Dedifferentiated amniotic fluid mesenchymal stem cell (primary cell): ENCODE data around the gene LST1.

Experiments
- DNase-seq: peaks from one replicate; pipeline ENCODE4 v3.0.0-alpha.2; 2016; ENCODE audit errors: extremely low spot score

The LST1 gene

GRCh38 chr6:31559958-31560696, 25.9 kb upstream of the LST1 start:
- no peak for DNase-seq

GRCh38 chr6:31560697-31561058, 25.4 kb upstream of the LST1 start:
- no peak for DNase-seq

- no peak for DNase-seq
These were observed 18.3 kb upstream of the LST1 start for GRCh38 chr6:31567531-31568370.

GRCh38 chr6:31568537-31568961, 17.5 kb upstream of the LST1 start:
- no peak for DNase-seq

DNA sequence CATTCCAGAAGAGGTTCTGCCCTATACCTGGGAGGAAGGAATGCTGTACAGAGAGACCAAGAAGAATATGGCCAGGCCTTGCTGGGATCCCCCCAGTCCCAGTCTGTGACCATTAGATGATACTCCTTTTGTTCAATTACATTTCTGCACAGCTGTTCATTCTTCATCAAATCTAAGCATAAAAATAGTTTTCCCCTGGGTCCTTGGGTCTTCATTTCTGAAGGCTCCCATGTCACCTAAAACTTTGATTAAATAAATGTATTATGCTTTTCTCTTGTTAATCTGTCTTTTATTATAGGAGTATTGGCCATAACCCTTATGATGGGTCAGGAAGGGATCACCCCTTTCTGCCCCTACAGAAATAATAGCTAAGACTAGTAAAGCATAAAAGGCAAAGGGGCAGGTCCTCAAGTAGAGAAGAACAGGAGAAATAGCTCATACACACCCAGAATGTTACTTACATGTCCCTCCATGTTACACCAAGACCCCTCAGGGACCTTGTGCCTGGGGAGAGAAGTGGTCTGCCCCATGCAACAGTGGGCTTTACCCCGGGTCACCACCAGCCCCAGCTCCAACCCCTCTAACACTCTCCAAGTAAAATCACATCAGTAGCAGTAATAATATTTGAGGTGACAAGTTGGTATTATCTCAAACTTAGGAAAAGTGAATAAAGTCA, 16.1 kb upstream of the LST1 start:
- no peak for DNase-seq

DNA sequence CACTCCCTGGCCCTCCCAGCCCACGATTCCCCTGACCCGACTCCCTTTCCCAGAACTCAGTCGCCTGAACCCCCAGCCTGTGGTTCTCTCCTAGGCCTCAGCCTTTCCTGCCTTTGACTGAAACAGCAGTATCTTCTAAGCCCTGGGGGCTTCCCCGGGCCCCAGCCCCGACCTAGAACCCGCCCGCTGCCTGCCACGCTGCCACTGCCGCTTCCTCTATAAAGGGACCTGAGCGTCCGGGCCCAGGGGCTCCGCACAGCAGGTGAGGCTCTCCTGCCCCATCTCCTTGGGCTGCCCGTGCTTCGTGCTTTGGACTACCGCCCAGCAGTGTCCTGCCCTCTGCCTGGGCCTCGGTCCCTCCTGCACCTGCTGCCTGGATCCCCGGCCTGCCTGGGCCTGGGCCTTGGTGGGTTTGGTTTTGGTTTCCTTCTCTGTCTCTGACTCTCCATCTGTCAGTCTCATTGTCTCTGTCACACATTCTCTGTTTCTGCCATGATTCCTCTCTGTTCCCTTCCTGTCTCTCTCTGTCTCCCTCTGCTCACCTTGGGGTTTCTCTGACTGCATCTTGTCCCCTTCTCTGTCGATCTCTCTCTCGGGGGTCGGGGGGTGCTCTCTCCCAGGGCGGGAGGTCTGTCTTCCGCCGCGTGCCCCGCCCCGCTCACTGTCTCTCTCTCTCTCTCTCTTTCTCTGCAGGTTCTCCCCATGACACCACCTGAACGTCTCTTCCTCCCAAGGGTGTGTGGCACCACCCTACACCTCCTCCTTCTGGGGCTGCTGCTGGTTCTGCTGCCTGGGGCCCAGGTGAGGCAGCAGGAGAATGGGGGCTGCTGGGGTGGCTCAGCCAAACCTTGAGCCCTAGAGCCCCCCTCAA, 13.8 kb upstream of the LST1 start, which contains the start of gene LTA:
Gene LTA (plus strand): TSS at position 249 of the 871 bp plus-strand sequence. CDS start 454 bp downstream, at position 703.
- no peak for DNase-seq

- DNase-seq: no peak
These were observed 12.6 kb upstream of the LST1 start for GRCh38 chr6:31573239-31574105.

- DNase-seq: no peak
These were observed 11.7 kb upstream of the LST1 start for GRCh38 chr6:31574106-31575061.

GRCh38 chr6:31575335-31575901, 10.7 kb upstream of the LST1 start, which contains the start of gene TNF:
TNF (plus strand) TSS chr6:31575565; CDS start chr6:31575742, 177 bp downstream.
- no peak for DNase-seq

DNA sequence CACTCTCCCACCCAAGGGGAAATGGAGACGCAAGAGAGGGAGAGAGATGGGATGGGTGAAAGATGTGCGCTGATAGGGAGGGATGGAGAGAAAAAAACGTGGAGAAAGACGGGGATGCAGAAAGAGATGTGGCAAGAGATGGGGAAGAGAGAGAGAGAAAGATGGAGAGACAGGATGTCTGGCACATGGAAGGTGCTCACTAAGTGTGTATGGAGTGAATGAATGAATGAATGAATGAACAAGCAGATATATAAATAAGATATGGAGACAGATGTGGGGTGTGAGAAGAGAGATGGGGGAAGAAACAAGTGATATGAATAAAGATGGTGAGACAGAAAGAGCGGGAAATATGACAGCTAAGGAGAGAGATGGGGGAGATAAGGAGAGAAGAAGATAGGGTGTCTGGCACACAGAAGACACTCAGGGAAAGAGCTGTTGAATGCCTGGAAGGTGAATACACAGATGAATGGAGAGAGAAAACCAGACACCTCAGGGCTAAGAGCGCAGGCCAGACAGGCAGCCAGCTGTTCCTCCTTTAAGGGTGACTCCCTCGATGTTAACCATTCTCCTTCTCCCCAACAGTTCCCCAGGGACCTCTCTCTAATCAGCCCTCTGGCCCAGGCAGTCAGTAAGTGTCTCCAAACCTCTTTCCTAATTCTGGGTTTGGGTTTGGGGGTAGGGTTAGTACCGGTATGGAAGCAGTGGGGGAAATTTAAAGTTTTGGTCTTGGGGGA, 10.0 kb upstream of the LST1 start:
- no peak for DNase-seq

DNA sequence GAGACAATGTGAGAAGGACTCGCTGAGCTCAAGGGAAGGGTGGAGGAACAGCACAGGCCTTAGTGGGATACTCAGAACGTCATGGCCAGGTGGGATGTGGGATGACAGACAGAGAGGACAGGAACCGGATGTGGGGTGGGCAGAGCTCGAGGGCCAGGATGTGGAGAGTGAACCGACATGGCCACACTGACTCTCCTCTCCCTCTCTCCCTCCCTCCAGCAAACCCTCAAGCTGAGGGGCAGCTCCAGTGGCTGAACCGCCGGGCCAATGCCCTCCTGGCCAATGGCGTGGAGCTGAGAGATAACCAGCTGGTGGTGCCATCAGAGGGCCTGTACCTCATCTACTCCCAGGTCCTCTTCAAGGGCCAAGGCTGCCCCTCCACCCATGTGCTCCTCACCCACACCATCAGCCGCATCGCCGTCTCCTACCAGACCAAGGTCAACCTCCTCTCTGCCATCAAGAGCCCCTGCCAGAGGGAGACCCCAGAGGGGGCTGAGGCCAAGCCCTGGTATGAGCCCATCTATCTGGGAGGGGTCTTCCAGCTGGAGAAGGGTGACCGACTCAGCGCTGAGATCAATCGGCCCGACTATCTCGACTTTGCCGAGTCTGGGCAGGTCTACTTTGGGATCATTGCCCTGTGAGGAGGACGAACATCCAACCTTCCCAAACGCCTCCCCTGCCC, 9.0 kb upstream of the LST1 start:
- no peak for DNase-seq

- no peak for DNase-seq
These were observed 8.5 kb upstream of the LST1 start for GRCh38 chr6:31577579-31577966.

- DNase-seq: no peak
These were observed 7.6 kb upstream of the LST1 start for GRCh38 chr6:31578184-31579118.

- DNase-seq: no peak
These were observed 7.0 kb upstream of the LST1 start for GRCh38 chr6:31579119-31579505.

GRCh38 chr6:31579546-31580437, 6.3 kb upstream of the LST1 start:
- no peak for DNase-seq

GRCh38 chr6:31580438-31580740, 5.7 kb upstream of the LST1 start:
- no peak for DNase-seq
